B cell (primary cell): Measurements from ENCODE around the gene HAP1. TPM values are rescaled to one million over a fixed set of nuclear protein-coding genes. Genes with fewer than 3 reads are reported as not detected.

Source experiments
- ATAC-seq: fragments of 200-7000 bp; cut with Tn5 transposase; one replicate; pipeline ENCODE4 v1.10.0; 2021; ENCODE audit warnings: low read depth, mild to moderate bottlenecking, moderate number of reproducible peaks, moderate library complexity
- CTCF ChIA-PET: fragments of 350-600 bp; sonication (Branson Sonifier 250); formaldehyde crosslinking; loops from one replicate; lab custom pipeline; 2021; ENCODE audit warnings: antibody characterized with exemption, inconsistent platforms; lab: Charles Lee
- POLR2A ChIA-PET: fragments of 350-600 bp; sonication (Branson Sonifier 250); formaldehyde crosslinking; loops from one replicate; lab custom pipeline; 2021; ENCODE audit warnings: antibody characterized with exemption; lab: Charles Lee
- DNase-seq: peaks from one replicate; pipeline ENCODE4 v3.0.0; 2013
- H2AFZ ChIP-seq: 2 replicates; pipeline ENCODE4 v1.6.1; 2012; ENCODE audit warnings: mild to moderate bottlenecking, low read depth, low read length; ENCODE audit not compliant: insufficient read depth, poor library complexity, severe bottlenecking
- H3K27ac ChIP-seq, 2 donors: 1 replicate in 1 of 2; 2 replicates in 1 of 2; pipeline ENCODE4 v1.5.1; 2012 to 2013; ENCODE audit warnings: low read length in 2 of 2, mild to moderate bottlenecking in 2 of 2, moderate library complexity in 1 of 2
- H3K27me3 ChIP-seq, 4 experiments: fragments of 200-600 bp in 1 of 4; sonication (generic) in 1 of 4; replicated peaks in 1 of 4; 1 replicate in 2 of 4; 2 replicates in 2 of 4; pipeline versions ENCODE4 v1.6.1 to v1.7.0; 2013 to 2016; ENCODE audit warnings: low read length in 3 of 4, mild to moderate bottlenecking in 2 of 4, mixed read lengths in 1 of 4, moderate library complexity in 1 of 4; ENCODE audit not compliant: insufficient read depth in 4 of 4, control insufficient read depth in 3 of 4; ENCODE audit errors: control extremely low read depth in 1 of 4
- H3K36me3 ChIP-seq, 2 experiments: replicated peaks in 1 of 2; 1 replicate in 1 of 2; 2 replicates in 1 of 2; pipeline versions ENCODE4 v1.6.1 to v1.7.1; 2013; ENCODE audit warnings: low read length in 1 of 2; ENCODE audit not compliant: insufficient read depth in 2 of 2, control insufficient read depth in 1 of 2; ENCODE audit errors: control extremely low read depth in 1 of 2, extremely low read depth in 1 of 2
- H3K4me1 ChIP-seq, 2 donors: fragments of 200-600 bp in 1 of 2; sonication (generic) in 1 of 2; 1 replicate in 1 of 2; 2 replicates in 1 of 2; pipeline versions ENCODE4 v1.5.1 to v1.6.1; 2013 to 2017; ENCODE audit warnings: low read length in 2 of 2; ENCODE audit not compliant: control insufficient read depth in 2 of 2, insufficient read depth in 2 of 2
- H3K4me2 ChIP-seq: replicated peaks from 2 replicates; pipeline ENCODE3; 2012; ENCODE audit warnings: mild to moderate bottlenecking, low read depth, low read length; ENCODE audit not compliant: poor library complexity, severe bottlenecking
- H3K4me3 ChIP-seq, 5 experiments: fragments of 200-600 bp in 1 of 5; sonication (generic) in 1 of 5; 1 replicate in 3 of 5; 2 replicates in 2 of 5; pipeline versions ENCODE4 v1.5.1 to v1.7.0; 2011 to 2016; ENCODE audit warnings: low read length in 4 of 5, mild to moderate bottlenecking in 4 of 5, low read depth in 2 of 5, control low read depth in 1 of 5, moderate library complexity in 1 of 5; ENCODE audit not compliant: insufficient read depth in 1 of 5; ENCODE audit errors: control extremely low read depth in 1 of 5, extremely low read depth in 1 of 5
- H3K79me2 ChIP-seq: fragments of 200-600 bp; sonication (generic); one replicate; pipeline ENCODE4 v1.6.0; 2016; ENCODE audit warnings: low read length; ENCODE audit not compliant: control insufficient read depth, insufficient read depth
- H3K9ac ChIP-seq: fragments of 200-600 bp; sonication (generic); 2 replicates; pipeline ENCODE4 v1.6.1; 2017; ENCODE audit warnings: mild to moderate bottlenecking, low read length, moderate library complexity
- H3K9me3 ChIP-seq, 3 donors: one replicate each; pipeline versions ENCODE4 v1.6.1 to v1.7.1; 2013; ENCODE audit warnings: low read length in 2 of 3; ENCODE audit not compliant: control insufficient read depth in 2 of 3, insufficient read depth in 1 of 3; ENCODE audit errors: control extremely low read depth in 1 of 3
- H4K20me1 ChIP-seq: 2 replicates; pipeline ENCODE4 v1.6.0; 2012; ENCODE audit warnings: mild to moderate bottlenecking, low read length; ENCODE audit not compliant: insufficient read depth, control insufficient read depth, poor library complexity, severe bottlenecking
- H3K27ac Mint-ChIP-seq: one replicate; pipeline ENCODE4 v1.8.0; 2021; ENCODE audit warnings: mixed read lengths
- H3K27me3 Mint-ChIP-seq: one replicate; pipeline ENCODE4 v1.8.0; 2021; ENCODE audit warnings: mixed read lengths
- H3K4me1 Mint-ChIP-seq: one replicate; pipeline ENCODE4 v1.8.0; 2021; ENCODE audit warnings: mixed read lengths
- H3K4me3 Mint-ChIP-seq: one replicate; pipeline ENCODE4 v1.8.0; 2021; ENCODE audit warnings: mixed read lengths
- H3K9me3 Mint-ChIP-seq: one replicate; pipeline ENCODE4 v1.8.0; 2022; ENCODE audit warnings: mixed read lengths; ENCODE audit not compliant: insufficient read depth
- EZH2 ChIP-seq: IDR thresholded peaks from 2 replicates; pipeline ENCODE4 v1.6.1; 2012; ENCODE audit warnings: borderline replicate concordance, low read depth, mild to moderate bottlenecking, moderate library complexity, low read length; ENCODE audit not compliant: insufficient read depth, poor library complexity, severe bottlenecking
- WGBS: methylation state at CpG from one replicate; pipeline ENCODE4 v1.1.5; 2013; ENCODE audit warnings: missing lambda C conversion rate; ENCODE audit not compliant: insufficient coverage; 5-methylcytosine and 5-hydroxymethylcytosine counted together
- intact Hi-C: fragments of 100-400 bp; cut with micrococcal nuclease; formaldehyde crosslinking; loops from one replicate; pipeline ENCODE4 v1.10.0; 2022
- polyA plus RNA-seq: library from polyadenylated mRNA; depleted of rRNA; stranded (reverse); fragments of >200 nt; gene quantifications from 2 replicates; pipeline ENCODE4 v1.2.3, GENCODE V29; 2012
- total RNA-seq, 2 donors: library from RNA; stranded (reverse); fragments of 120-200 nt in 1 of 2; gene quantifications; 1 replicate in 1 of 2; 2 replicates in 1 of 2; pipeline versions ENCODE4 v1.2.3 to v1.2.4, GENCODE V29; 2013 to 2022
- TF ChIP-seq, protein P1 (sequence below): fragments of 200-600 bp; IDR thresholded peaks from one replicate; pipeline ENCODE4 v1.8.0; 2022; ENCODE audit warnings: antibody characterized with exemption, mild to moderate bottlenecking

HAP1 gene
- total and polyA plus RNA-seq, 2 donors (not counting 1 experiment from before 2014, with no cell fraction given): 0.03 to 0.37 TPM

DNA sequence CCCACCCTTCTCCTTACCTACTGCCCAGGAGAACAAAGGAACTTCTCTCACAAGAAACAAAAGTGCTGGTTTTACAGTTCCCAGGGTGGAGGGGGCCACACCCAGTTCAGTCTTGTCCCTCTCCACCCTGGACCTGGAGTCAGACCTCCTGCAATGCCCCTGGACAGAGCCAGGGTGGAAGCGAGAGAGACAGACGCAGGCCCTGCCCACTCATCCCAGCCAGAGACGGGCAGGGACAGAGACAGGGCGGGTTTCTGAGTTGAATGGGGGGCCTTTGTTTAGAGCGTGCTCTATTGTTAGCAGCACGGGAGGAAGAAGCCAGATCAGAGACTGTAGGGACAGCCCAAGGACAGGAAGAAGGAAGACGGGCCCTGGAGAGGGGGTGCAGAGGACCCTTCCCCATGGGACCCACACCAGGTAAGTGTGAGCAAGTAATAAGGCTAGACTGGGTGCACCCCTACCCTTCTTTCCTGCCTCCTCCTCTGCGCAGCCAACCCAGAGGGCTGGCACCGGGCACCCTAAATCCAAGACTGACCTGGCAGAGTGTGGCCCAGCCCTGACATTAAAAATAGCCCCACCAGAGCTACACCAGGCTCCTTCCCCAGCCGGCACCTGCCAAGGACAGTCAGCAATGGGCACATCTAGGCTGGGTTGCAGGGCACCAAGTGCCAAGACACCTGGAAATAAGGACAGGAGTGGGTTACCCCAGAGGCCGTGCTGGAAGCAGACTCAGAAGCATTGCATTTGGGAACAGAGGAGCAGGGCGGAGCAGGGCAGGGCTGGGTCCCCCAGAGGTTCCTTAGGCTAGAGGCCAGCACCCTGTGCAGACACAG is 41.2 kb upstream of the HAP1 start:
- TF ChIP-seq, protein P1, sequence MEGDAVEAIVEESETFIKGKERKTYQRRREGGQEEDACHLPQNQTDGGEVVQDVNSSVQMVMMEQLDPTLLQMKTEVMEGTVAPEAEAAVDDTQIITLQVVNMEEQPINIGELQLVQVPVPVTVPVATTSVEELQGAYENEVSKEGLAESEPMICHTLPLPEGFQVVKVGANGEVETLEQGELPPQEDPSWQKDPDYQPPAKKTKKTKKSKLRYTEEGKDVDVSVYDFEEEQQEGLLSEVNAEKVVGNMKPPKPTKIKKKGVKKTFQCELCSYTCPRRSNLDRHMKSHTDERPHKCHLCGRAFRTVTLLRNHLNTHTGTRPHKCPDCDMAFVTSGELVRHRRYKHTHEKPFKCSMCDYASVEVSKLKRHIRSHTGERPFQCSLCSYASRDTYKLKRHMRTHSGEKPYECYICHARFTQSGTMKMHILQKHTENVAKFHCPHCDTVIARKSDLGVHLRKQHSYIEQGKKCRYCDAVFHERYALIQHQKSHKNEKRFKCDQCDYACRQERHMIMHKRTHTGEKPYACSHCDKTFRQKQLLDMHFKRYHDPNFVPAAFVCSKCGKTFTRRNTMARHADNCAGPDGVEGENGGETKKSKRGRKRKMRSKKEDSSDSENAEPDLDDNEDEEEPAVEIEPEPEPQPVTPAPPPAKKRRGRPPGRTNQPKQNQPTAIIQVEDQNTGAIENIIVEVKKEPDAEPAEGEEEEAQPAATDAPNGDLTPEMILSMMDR: no peak
- no peak for TF ChIP-seq EZH2
- Histone ChIP-seq H3K4me2 (no peak overlapping the region), H3K36me3 (peaks cover 0 to 42% of the 10 kb centered on the region in 2 experiments), H3K79me2 (peaks cover 71% of the 10 kb centered on the region), H4K20me1 (peaks cover 41% of the 10 kb centered on the region), H3K4me1 (peaks cover 7 to 61% of the 10 kb centered on the region in 2 donors), H3K27me3 (no peaks in the 10 kb centered on the region), H3K9ac (no peak overlapping the region), H2AFZ (no peak overlapping the region), H3K4me3 (no peak overlapping the region), H3K27ac (no peak overlapping the region), H3K9me3 (no peaks in the 10 kb centered on the region)
- Mint-ChIP-seq H3K9me3 (no peaks in the 10 kb centered on the region), H3K4me1 (peaks cover 23% of the 10 kb centered on the region), H3K27ac (no peak overlapping the region), H3K4me3 (no peak overlapping the region), H3K27me3 (no peaks in the 10 kb centered on the region)
- intact Hi-C loops: no loop called here
- DNase-seq (no peak), ATAC-seq (no peak)
- ChIA-PET POLR2A (no interaction called here), CTCF (no interaction called here)
- WGBS: 84% methylated on average over 12 of the region's 12 CpGs

DNA sequence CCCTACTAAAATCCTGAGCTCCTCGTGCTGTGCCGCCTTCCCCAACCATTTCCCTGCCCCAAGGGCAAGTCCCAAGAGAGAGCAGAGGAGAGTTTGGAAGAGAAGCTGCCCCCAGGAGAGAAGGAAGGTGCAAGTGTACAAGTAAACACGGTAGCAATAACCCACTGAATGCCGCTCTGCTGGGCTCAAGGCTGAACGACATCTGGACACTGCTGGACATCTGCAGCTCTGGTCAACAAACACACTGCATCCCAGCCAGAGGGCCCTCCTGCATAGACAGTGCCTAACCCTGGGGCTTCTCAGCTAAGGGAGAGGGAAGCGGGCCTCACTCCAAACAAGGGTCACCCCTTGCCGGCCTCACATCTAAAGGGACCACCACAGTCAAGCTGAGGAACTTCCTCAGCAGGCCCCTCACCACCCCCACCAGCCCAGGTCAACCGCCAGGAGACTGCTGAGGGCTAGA is 39.3 kb upstream of the HAP1 start:
- no peak overlapping the region for H3K4me2 ChIP-seq
- Mint-ChIP-seq H3K9me3 (no peaks in the 10 kb centered on the region), H3K4me3 (no peak overlapping the region), H3K27ac (peak overlapping the region; percentile 20), H3K27me3 (no peaks in the 10 kb centered on the region), H3K4me1 (peaks cover 21% of the 10 kb centered on the region)
- ATAC-seq: no peak
- H2AFZ ChIP-seq: no peak overlapping the region
- H3K4me1 ChIP-seq: peaks cover 7 to 47% of the 10 kb centered on the region in 2 donors
- peaks cover 0 to 59% of the 10 kb centered on the region in 2 experiments for H3K36me3 ChIP-seq
- TF ChIP-seq, protein P1: no peak
- no peak for TF ChIP-seq EZH2
- CTCF ChIA-PET: interaction anchor here (1.7 kb wide), 1 partner anchor 12 kb away, joined by 6 read pairs; no protein-coding TSS in a partner anchor
- WGBS: 78% methylated on average over 3 of the region's 8 CpGs
- intact Hi-C loops: no loop called here
- no peak for DNase-seq
- peaks cover 41% of the 10 kb centered on the region for H4K20me1 ChIP-seq
- no peaks in the 10 kb centered on the region for H3K27me3 ChIP-seq
- no peaks in the 10 kb centered on the region for H3K9me3 ChIP-seq
- POLR2A ChIA-PET: interaction anchor here (1.0 kb wide), 1 partner anchor 9 kb away, joined by 6 read pairs; no protein-coding TSS in a partner anchor
- no peak overlapping the region for H3K27ac ChIP-seq
- no peak overlapping the region for H3K9ac ChIP-seq
- no peak overlapping the region for H3K4me3 ChIP-seq
- H3K79me2 ChIP-seq: peaks cover 60% of the 10 kb centered on the region
